T-helper 9 cell (primary cell): ENCODE results near the gene G3BP2.

Experiments
- DNase-seq: peaks from one replicate; pipeline ENCODE4 v3.0.0-alpha.2; 2020

The G3BP2 gene

DNA sequence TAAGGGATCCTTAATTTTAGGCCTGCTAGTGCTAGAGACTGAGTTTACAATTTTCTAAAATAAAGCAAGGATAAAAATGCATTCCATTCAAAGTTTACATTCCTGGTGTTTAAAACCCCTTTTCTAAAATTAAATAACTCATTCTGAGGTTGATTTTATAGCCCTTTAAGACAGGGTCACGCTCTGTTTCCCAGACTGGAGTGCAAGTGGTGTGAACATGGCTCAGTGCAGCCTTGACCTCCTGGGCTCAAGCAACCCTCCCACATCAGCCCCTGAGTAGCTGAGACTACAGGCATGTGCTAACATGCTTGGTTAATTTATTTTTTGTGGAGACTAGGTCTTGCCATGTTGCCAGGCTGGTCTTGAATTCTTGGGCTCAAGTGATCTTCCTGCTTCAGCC lies 36.0 kb downstream of the G3BP2 start:
- DNase-seq: no peak

DNA sequence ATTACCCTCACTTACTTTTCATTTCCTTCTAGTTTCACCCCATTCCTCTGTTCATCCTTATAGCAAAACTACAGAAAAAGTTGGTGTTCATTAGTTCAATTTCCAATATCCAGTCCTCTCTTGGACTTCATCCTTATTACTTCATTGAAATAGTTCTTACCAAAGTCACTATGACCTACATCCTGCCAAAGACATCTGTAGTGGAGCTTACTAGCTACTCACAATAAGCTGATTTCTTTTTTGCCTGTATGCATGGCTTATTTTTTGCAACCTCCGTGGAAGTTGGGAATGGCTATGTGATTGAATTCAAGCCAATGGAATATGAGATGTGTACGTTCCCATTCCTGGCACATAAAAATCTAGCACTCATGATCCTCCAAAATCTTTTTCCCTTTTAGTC lies 38.3 kb downstream of the G3BP2 start:
- no peak for DNase-seq

DNA sequence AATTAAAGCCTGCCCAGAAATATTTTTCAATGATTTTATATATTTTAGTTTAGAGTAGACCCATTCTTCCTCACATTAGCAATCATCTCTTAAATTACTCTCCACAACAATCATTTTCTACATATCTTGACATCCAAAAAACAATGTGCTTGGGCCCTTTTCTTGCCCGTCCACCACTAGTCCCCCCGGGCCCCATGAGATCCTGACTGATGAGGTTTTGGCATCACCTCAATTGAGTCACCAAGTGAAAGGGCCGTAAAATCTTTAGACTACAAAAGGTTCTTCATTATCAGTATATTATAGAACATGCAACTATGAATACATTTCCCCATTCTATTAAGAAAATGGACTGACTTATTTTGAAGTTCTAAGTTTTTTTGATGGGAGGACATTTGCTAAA lies 38.9 kb downstream of the G3BP2 start:
- no peak for DNase-seq

DNA sequence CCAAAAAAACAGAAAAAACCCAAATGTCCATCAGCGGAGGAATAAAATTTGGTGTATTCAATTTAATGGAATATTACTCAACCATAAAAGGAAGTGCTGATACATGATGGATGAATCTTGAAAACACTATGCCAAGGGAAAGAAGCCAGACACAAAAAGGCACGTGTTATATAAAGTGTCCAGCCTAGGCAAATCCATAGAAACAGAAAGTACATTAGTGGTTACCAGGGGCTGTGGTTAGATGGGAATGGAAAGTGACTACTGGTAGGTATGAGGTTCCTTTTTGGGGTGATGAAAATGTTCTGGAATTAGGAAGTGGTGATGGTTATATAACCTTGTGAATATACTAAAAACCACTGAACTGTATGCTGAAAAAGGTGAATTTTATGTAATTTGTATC lies 39.4 kb downstream of the G3BP2 start:
- DNase-seq: no peak

GRCh38 chr4:75630937-75631329 lies 42.3 kb downstream of the G3BP2 start:
- no peak for DNase-seq

DNA sequence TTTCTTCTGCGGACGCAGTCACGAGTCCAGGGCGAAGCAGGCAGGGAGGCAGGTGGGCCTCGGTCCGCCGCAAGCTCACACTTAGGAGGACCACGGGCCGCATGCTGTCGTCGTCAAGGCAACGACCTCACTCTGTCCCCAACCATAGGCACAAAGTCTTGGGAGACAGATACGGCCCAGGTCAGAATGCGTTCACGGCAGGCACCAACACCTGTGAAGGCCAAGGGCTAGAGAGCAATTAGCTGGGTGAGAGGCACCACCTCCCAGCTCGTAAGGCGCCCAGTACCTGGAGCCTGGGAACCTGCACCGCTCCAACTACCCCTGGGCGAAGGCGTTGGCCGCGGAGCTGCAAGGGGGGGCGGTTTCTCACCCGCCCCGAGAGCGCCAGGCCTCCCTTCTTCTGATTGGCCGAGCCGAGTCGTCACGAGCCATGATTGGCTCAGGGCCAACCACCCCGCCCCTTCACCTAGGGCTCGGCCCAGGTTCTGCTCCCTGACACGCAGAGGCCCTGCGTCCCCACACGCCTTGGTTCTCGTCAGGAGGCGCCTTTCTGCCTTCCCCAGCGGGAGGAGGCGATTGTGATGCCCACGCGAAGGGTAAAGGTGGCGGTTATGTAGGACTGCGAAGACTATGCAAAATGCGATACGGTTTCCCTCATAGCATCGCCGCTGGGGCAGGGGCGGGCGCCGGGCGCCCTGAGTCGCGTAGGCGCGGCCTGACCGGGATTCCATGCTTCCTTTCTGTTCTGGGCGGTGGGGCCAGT lies 42.9 kb downstream of the G3BP2 start, which contains the start of gene CDKL2:
CDKL2 (minus strand) TSS at position 355 of the 763 bp plus-strand sequence. CDS start 4,540 bp downstream, outside the sequence.
- peak; percentile 91 for DNase-seq

GRCh38 chr4:75629239-75629638 lies 44.0 kb downstream of the G3BP2 start:
- DNase-seq: no peak

DNA sequence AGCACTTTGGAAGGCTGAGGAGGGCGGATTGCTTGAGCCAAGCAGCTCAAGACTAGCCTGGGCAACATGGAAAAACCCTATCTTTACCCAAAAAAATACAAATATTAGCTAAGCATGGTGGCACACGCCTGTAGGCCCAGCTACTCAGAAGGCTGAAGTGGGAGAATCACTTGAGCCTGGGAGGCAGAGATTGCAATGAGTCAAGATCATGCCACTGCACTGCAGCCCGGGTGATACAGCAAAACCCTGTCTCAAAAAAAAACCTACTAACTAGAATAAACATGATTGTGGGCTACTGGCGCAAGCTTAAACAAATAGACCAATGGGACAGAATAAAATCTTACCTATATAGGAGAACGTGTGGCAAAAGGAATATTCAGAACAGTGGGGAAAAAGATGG lies 50.2 kb downstream of the G3BP2 start:
- DNase-seq: no peak

DNA sequence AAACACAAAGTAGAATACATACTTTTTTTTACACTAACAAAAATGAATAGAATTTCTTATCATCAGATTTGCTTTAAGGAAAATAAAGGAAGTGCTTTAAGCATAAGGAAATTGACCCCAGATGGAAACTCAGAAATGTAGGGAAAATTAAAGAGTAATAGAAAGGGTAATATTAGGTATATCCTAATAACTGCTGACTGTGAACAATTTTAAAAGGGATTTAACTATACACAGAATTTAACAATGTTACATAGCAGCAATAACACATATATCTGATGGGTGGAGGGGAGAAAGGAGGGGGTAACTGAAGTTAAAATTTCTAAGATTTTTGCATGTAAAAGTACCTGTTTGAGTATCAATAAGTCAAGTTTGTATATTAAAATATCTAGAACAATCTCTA lies 51.5 kb downstream of the G3BP2 start:
- no peak for DNase-seq

GRCh38 chr4:75612306-75612705 lies 60.9 kb downstream of the G3BP2 start:
- DNase-seq: no peak

GRCh38 chr4:75605928-75606327 lies 67.3 kb downstream of the G3BP2 start:
- no peak for DNase-seq

DNA sequence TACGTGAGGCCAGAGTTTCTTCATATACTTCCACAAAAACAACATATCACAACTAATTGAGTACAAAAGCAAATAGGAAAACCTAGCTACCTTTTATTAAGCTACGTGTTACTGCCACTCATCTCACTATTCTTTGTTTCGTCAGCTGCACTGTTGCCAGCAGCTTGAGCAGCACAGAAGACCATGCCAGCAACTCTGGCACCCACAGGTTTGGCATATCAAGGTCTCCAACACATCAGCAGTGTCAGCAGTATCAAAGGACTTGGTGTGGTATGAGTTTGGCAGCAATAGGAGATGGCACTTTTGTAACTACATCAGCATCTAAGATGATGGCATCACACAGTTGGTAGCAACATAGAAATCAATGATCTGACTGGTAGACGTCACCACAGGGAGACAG lies 73.6 kb downstream of the G3BP2 start:
- no peak for DNase-seq

DNA sequence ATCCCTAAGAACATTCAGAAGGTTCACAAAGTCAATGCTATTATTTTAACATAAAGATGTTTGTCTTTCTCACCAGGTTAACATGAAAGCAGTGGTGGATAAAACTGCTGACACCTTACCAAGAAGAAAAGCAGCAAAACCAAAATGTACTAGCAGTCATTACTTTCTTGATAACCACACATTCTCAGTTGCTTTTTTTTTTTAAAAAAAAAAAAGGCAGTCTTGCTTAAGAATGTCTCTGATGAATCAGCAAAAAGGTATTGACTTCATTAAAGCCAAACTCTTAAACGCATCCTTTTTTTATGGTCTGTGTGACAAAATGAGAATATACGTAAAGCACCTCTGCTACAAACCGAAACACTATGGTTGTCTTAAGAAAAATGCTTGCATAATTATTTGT lies 74.8 kb downstream of the G3BP2 start:
- no peak for DNase-seq

DNA sequence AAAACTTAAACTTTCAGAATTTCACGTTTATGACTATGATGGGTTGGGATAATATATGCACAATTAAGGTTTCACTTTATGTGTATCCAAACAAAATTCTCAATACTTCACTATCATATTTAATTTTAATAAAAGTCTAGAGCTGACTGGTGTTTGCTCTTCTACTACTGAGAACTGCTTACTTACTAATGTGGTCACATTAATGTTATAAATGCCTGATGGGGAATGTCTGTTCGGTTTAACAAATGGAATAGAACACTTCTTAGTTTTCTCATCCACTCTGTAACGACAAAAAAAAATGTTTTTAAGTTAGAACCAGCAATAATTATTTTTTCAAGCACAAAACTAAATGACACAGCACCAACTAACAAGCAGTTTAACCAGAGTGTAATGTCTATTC lies 77.2 kb downstream of the G3BP2 start:
- no peak for DNase-seq

DNA sequence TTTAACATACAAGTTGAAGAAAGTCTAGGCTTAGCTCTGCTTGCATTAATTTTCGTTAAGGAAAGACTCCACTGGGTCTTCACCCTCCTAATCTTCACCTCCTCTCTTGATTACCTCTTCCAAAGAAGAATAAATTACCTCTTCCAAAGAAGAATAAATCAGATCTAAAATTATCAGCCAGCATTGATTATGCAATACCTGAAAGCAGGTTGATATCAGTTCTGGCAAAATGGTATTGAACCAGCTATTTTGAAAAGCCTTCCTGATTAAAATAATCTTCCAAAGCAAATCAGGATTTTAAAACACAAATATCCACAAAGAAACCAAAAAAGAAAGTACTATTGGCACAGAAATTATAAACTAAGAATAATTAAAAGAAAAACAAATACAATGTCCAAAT lies 79.8 kb downstream of the G3BP2 start:
- no peak for DNase-seq
